Natural killer cell (primary cell): ENCODE results near the gene GPR17. TPM values are rescaled to one million over a fixed set of nuclear protein-coding genes. Genes with fewer than 3 reads are reported as not detected.
A peak's percentile ranks its signal among the peaks of the same experiment; 100 is the strongest.

ENCODE experiments used
- ATAC-seq, 3 donors: fragments of 150-1000 bp in 2 of 3; fragments of 200-7000 bp in 1 of 3; cut with Tn5 transposase; 1 replicate in 1 of 3; 2 replicates in 2 of 3; pipeline ENCODE4 v1.10.0; 2021; ENCODE audit warnings: mild to moderate bottlenecking in 2 of 3, moderate library complexity in 2 of 3
- DNase-seq, 2 donors: peaks; one replicate each; pipeline versions ENCODE4 v3.0.0 to v3.0.0-alpha.2; 2013 to 2021; ENCODE audit warnings: mixed read lengths in 1 of 2
- H3K27ac ChIP-seq: one replicate; pipeline ENCODE4 v1.5.1; 2013; ENCODE audit warnings: mild to moderate bottlenecking, low read length
- H3K27me3 ChIP-seq: one replicate; pipeline ENCODE4 v1.6.1; 2013; ENCODE audit warnings: low read length; ENCODE audit not compliant: control insufficient read depth, insufficient read depth
- H3K36me3 ChIP-seq: one replicate; pipeline ENCODE4 v1.6.1; 2013; ENCODE audit warnings: low read length; ENCODE audit not compliant: control insufficient read depth, insufficient read depth
- H3K4me1 ChIP-seq: one replicate; pipeline ENCODE4 v1.6.1; 2013; ENCODE audit warnings: low read length; ENCODE audit not compliant: control insufficient read depth, insufficient read depth
- H3K4me3 ChIP-seq: one replicate; pipeline ENCODE4 v1.5.1; 2013; ENCODE audit warnings: low read length
- H3K9me3 ChIP-seq: one replicate; pipeline ENCODE4 v1.6.1; 2013; ENCODE audit warnings: low read length; ENCODE audit not compliant: control insufficient read depth, insufficient read depth
- H3K27ac Mint-ChIP-seq, 2 donors: one replicate each; pipeline ENCODE4 v1.8.0; 2022; ENCODE audit warnings: mild to moderate bottlenecking in 2 of 2, mixed read lengths in 2 of 2, moderate library complexity in 1 of 2
- H3K27me3 Mint-ChIP-seq, 2 donors: one replicate each; pipeline ENCODE4 v1.8.0; 2022; ENCODE audit warnings: low read depth in 2 of 2, mixed read lengths in 2 of 2
- H3K36me3 Mint-ChIP-seq: one replicate; pipeline ENCODE4 v1.8.0; 2022; ENCODE audit warnings: mixed read lengths
- H3K4me1 Mint-ChIP-seq, 2 donors: one replicate each; pipeline ENCODE4 v1.8.0; 2022; ENCODE audit warnings: mixed read lengths in 2 of 2
- H3K4me3 Mint-ChIP-seq: one replicate; pipeline ENCODE4 v1.8.0; 2022; ENCODE audit warnings: mild to moderate bottlenecking, moderate library complexity, mixed read lengths
- H3K9me3 Mint-ChIP-seq, 2 donors: one replicate each; pipeline ENCODE4 v1.8.0; 2022; ENCODE audit warnings: mixed read lengths in 2 of 2
- CTCF ChIP-seq: fragments of 200-600 bp; IDR thresholded peaks from one replicate; pipeline ENCODE4 v1.8.0; 2022; ENCODE audit warnings: antibody characterized with exemption
- WGBS: methylation state at CpG from one replicate; pipeline ENCODE4 v1.1.7; 2013; ENCODE audit warnings: missing lambda C conversion rate; ENCODE audit not compliant: insufficient coverage; 5-methylcytosine and 5-hydroxymethylcytosine counted together
- intact Hi-C: fragments of 100-400 bp; cut with micrococcal nuclease; formaldehyde crosslinking; loops from one replicate; pipeline ENCODE4 v1.14.2; 2022
- total RNA-seq, 4 donors: library from RNA; stranded (reverse); fragments of 120-200 nt in 1 of 4; gene quantifications; one replicate each; pipeline versions ENCODE4 v1.2.3 to v1.2.4, GENCODE V29; 2013 to 2022

Gene GPR17
- total RNA-seq, 3 donors from 2014 or later (not counting 1 experiment from before 2014, with no cell fraction given): not detected

GRCh38 chr2:127649100-127649611 is 3.2 kb downstream of the GPR17 start:
- Histone ChIP-seq H3K4me1 (peaks cover 18% of the 10 kb centered on the region), H3K27me3 (no peaks in the 10 kb centered on the region), H3K4me3 (no peak overlapping the region), H3K36me3 (no peaks in the 10 kb centered on the region), H3K9me3 (no peaks in the 10 kb centered on the region), H3K27ac (no peak overlapping the region)
- WGBS: 57% methylated on average over 12 of the region's 12 CpGs
- Mint-ChIP-seq H3K27ac (peak overlapping the region in 1 of 2 donors; percentile 31), H3K36me3 (no peaks in the 10 kb centered on the region), H3K9me3 (no peaks in the 10 kb centered on the region), H3K4me1 (peaks cover 0 to 15% of the 10 kb centered on the region in 2 donors), H3K4me3 (no peak overlapping the region), H3K27me3 (peaks cover 0 to 4% of the 10 kb centered on the region in 2 donors)
- peak in 1 of 2 donors; percentile 48 for DNase-seq
- intact Hi-C loops: no loop called here
- peak in 1 of 3 donors; percentile 14 for ATAC-seq
- no peak for TF ChIP-seq CTCF

DNA sequence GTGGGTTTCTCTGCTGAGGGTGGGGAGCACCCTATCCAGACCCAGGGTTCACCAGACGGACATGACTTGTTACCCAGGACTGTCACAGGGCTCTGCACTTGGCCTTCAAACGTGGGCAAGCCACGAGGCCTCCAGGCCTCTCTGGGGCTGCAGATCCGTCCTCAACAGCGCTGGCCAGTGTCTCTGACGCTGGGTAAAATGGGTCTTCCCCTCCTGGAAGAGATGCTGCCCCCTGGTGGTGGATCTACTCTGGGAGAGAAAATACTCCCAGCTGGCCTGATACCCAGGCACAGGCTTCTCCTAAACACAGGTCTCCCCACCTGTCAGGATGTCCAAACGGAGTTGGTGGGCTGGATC is 3.7 kb downstream of the GPR17 start:
- no peaks in the 10 kb centered on the region for H3K9me3 ChIP-seq
- 8% methylated on average over 7 of the region's 7 CpGs for WGBS
- Mint-ChIP-seq H3K9me3 (no peaks in the 10 kb centered on the region), H3K4me3 (no peak overlapping the region), H3K27ac (no peak overlapping the region), H3K36me3 (no peaks in the 10 kb centered on the region), H3K4me1 (peaks cover 0 to 15% of the 10 kb centered on the region in 2 donors), H3K27me3 (peaks cover 0 to 4% of the 10 kb centered on the region in 2 donors)
- no peak overlapping the region for H3K4me3 ChIP-seq
- peak; percentile 73 for TF ChIP-seq CTCF
- peak; percentile 73 to 87 (median 80) for ATAC-seq
- DNase-seq: peak; percentile 49 to 90
- H3K27ac ChIP-seq: no peak overlapping the region
- H3K36me3 ChIP-seq: no peaks in the 10 kb centered on the region
- intact Hi-C loops: no loop called here
- peaks cover 18% of the 10 kb centered on the region for H3K4me1 ChIP-seq
- no peaks in the 10 kb centered on the region for H3K27me3 ChIP-seq

- DNase-seq: no peak
- H3K27ac ChIP-seq: no peak overlapping the region
- no peak overlapping the region for H3K4me3 ChIP-seq
- peaks cover 0 to 15% of the 10 kb centered on the region in 2 donors for H3K4me1 Mint-ChIP-seq
- H3K27me3 Mint-ChIP-seq: peaks cover 0 to 4% of the 10 kb centered on the region in 2 donors
- TF ChIP-seq CTCF: peak; percentile 34
- no peaks in the 10 kb centered on the region for H3K9me3 Mint-ChIP-seq
- peaks cover 18% of the 10 kb centered on the region for H3K4me1 ChIP-seq
- H3K36me3 ChIP-seq: no peaks in the 10 kb centered on the region
- H3K36me3 Mint-ChIP-seq: no peaks in the 10 kb centered on the region
- no peak overlapping the region for H3K4me3 Mint-ChIP-seq
- no peaks in the 10 kb centered on the region for H3K9me3 ChIP-seq
- ATAC-seq: peak in 1 of 3 donors; percentile 24
- 84% methylated on average over 17 of the region's 17 CpGs for WGBS
- no peak overlapping the region for H3K27ac Mint-ChIP-seq
- no peaks in the 10 kb centered on the region for H3K27me3 ChIP-seq
- intact Hi-C loops: no loop called here
Observed at GRCh38 chr2:127650041-127650784, 4.3 kb downstream of the GPR17 start.
